ENCODE data around the gene RNF180.

The RNF180 gene

DNA sequence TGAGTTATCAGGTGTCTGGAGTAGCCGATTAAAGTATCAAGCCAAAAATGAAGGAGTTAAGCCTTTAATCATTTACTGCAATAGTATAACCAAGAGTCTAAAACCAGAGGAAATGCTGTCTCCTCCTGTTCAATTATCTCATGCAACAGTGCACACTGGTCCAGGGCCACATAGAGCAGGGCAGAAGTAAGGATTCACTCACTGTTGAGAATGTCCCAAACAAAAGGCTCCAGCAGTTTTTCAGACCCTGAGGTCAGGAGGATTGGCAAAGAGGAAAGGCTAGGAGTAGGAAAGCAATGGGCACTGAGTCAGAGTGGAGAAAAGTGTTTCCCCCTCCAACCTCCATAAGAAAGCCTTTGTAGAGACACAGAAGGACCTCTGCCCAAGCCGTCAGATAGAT, 168.2 kb downstream of the RNF180 start:
- ATAC-seq (ENCODE audit: low read depth): no peak
- Histone ChIP-seq H3K27ac (ENCODE audit: poor library complexity, severe bottlenecking) (no peak overlapping the region), H3K4me3 (ENCODE audit: severe bottlenecking) (no peak overlapping the region), H3K36me3 (ENCODE audit: low read depth) (no peaks in the 10 kb centered on the region), H3K27me3 (ENCODE audit: insufficient read depth, poor library complexity, severe bottlenecking) (no peaks in the 10 kb centered on the region), H3K9me3 (ENCODE audit: severe bottlenecking) (no peaks in the 10 kb centered on the region), H3K4me1 (ENCODE audit: insufficient read depth, poor library complexity, severe bottlenecking) (peaks cover 3% of the 10 kb centered on the region)
- DNase-seq (ENCODE audit: low spot score): no peak
- TF ChIP-seq CTCF (IDR thresholded peaks at IDR 0.05; ENCODE audit: poor library complexity, severe bottlenecking): no peak

DNA sequence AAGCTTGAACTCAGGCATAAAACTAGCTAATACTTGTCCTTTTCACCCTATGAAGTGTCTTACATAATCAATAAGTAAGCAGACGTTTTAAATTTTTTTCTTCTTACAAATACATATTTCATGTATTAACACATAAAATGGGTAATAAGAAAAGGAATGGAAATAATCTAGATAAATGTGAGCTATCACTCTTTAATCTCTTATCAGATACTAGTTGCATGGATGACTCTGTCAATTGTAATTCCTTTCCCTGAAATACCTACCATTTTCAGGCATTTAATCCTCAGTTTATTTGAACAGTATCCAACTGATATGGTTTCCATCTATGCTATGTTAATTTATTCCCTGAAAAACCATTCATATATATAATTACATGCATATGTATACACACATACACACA, 174.1 kb downstream of the RNF180 start:
- no peaks in the 10 kb centered on the region for H3K36me3 ChIP-seq (ENCODE audit: low read depth)
- peak; percentile 85 for ATAC-seq (ENCODE audit: low read depth)
- H3K27me3 ChIP-seq (ENCODE audit: insufficient read depth, poor library complexity, severe bottlenecking): no peaks in the 10 kb centered on the region
- H3K4me1 ChIP-seq (ENCODE audit: insufficient read depth, poor library complexity, severe bottlenecking): peaks cover 25% of the 10 kb centered on the region
- peak overlapping the region; percentile 59 for H3K27ac ChIP-seq (ENCODE audit: poor library complexity, severe bottlenecking)
- TF ChIP-seq CTCF (IDR thresholded peaks at IDR 0.05; ENCODE audit: poor library complexity, severe bottlenecking): no peak
- DNase-seq (ENCODE audit: low spot score): no peak
- no peak overlapping the region for H3K4me3 ChIP-seq (ENCODE audit: severe bottlenecking)
- peaks cover 6% of the 10 kb centered on the region for H3K9me3 ChIP-seq (ENCODE audit: severe bottlenecking)

DNA sequence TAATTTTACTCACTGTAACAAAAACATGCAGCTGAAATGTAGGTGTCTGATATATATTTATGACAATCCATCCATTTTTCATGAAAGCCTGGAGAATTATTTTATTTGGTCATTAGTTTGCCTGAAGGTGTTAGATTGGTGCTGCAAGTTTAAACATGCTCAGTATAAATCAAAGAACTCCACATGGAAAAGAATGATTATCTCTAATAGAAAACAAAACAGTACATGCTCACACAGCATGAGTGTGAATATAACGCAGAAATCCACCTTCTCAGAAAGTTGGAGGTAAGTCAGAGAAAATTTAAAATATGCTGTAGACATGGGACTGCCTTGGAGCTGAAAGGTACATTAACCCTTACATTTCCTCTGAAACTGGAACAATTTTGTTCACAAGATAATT, 174.7 kb downstream of the RNF180 start:
- Histone ChIP-seq H3K27ac (ENCODE audit: poor library complexity, severe bottlenecking) (peak overlapping the region; percentile 59), H3K36me3 (ENCODE audit: low read depth) (no peaks in the 10 kb centered on the region), H3K27me3 (ENCODE audit: insufficient read depth, poor library complexity, severe bottlenecking) (no peaks in the 10 kb centered on the region), H3K4me3 (ENCODE audit: severe bottlenecking) (no peak overlapping the region), H3K4me1 (ENCODE audit: insufficient read depth, poor library complexity, severe bottlenecking) (peaks cover 25% of the 10 kb centered on the region), H3K9me3 (ENCODE audit: severe bottlenecking) (peaks cover 6% of the 10 kb centered on the region)
- ATAC-seq (ENCODE audit: low read depth): peak; percentile 63
- DNase-seq (ENCODE audit: low spot score): no peak
- TF ChIP-seq CTCF (IDR thresholded peaks at IDR 0.05; ENCODE audit: poor library complexity, severe bottlenecking): no peak

DNA sequence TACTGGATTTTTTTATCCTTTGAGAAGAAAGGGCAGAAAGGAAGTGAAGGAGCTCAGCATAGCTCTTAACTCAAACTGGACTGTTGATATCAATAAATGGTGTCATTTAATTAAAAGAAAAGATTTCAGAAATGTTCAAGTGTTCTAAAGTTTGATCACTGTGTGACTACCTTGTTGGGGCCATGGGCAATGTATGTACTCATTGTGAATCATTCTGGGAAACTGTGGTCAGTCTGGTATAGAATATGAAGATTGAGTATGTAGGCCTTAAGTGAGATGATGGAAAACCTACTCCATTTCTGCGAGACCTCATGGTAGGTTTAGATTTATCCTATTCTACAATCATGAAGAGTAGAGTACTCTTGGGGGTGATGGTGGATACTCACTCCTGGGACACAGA, 175.7 kb downstream of the RNF180 start:
- no peak overlapping the region for H3K4me3 ChIP-seq (ENCODE audit: severe bottlenecking)
- ATAC-seq (ENCODE audit: low read depth): no peak

More for the DNA sequence above, 175.7 kb downstream of the RNF180 start:
- Histone ChIP-seq H3K9me3 (ENCODE audit: severe bottlenecking) (peaks cover 6% of the 10 kb centered on the region), H3K36me3 (ENCODE audit: low read depth) (no peaks in the 10 kb centered on the region), H3K27ac (ENCODE audit: poor library complexity, severe bottlenecking) (peak overlapping the region; percentile 59), H3K27me3 (ENCODE audit: insufficient read depth, poor library complexity, severe bottlenecking) (no peaks in the 10 kb centered on the region), H3K4me1 (ENCODE audit: insufficient read depth, poor library complexity, severe bottlenecking) (peaks cover 25% of the 10 kb centered on the region)
- DNase-seq (ENCODE audit: low spot score): no peak
- TF ChIP-seq CTCF (IDR thresholded peaks at IDR 0.05; ENCODE audit: poor library complexity, severe bottlenecking): no peak

Data from RWPE2 (cell line).